Activated CD8-positive, alpha-beta memory T cell treated with anti-CD3 and anti-CD28 coated beads for 36 hours (primary cell): ENCODE measurements around the gene DMD. TPM values are rescaled to one million over a fixed set of nuclear protein-coding genes. Genes with fewer than 3 reads are reported as not detected.

Experiments used
- CTCF ChIA-PET: fragments of 350-600 bp; sonication (Branson Sonifier 250); formaldehyde crosslinking; loops from one replicate; lab custom pipeline; 2021; ENCODE audit warnings: antibody characterized with exemption; lab: Charles Lee
- POLR2A ChIA-PET: fragments of 350-600 bp; sonication (Branson Sonifier 250); formaldehyde crosslinking; loops from one replicate; lab custom pipeline; 2021; ENCODE audit warnings: antibody characterized with exemption; lab: Charles Lee
- total RNA-seq, 2 experiments: library from RNA; stranded (reverse); gene quantifications; one replicate each; pipeline ENCODE4 v1.2.3, GENCODE V29; 2021

Gene DMD
- total RNA-seq, 2 experiments from 2014 or later: 0.06 TPM; not detected in 1

DNA sequence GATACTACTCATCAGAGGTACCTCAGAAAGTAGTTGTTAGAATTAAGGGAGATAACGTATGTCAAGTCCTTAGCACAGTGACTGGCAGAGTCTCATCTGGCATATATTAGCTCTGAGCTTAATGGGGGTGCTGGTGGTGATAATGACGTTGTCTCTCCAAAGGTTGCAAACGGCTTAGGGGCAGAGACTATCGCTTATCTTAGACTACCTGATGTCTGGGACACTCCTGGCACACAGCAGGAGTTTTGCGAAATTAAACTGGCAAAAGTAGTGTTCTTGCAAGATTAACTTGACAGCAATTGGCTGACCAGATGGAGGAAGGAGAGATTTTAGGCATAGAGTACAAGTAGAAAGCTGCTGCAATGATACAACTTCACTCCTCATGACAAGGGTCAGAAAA, 1839.4 kb downstream of the DMD start:
- ChIA-PET CTCF (no interaction called here), POLR2A (no interaction called here)

DNA sequence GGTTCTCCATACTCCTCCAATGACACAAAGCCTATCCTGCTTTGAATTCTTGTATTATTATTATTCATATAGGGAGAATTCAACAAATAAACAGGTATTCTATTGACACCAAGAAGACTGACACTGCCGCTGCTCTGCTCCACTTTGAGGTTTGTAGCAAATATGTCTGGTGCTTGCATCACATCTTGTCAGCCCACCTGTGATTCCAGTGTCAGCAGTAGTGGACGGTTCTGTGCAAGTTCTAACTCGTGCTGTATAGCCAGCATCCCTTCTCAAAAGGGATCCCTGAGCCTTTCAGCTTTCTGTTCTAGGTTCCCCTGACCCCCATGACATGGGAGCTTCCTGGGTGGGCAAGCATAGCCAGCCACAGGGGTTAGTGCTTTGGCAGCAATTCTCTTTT, 1843.5 kb downstream of the DMD start:
- ChIA-PET CTCF (no interaction called here), POLR2A (no interaction called here)

DNA sequence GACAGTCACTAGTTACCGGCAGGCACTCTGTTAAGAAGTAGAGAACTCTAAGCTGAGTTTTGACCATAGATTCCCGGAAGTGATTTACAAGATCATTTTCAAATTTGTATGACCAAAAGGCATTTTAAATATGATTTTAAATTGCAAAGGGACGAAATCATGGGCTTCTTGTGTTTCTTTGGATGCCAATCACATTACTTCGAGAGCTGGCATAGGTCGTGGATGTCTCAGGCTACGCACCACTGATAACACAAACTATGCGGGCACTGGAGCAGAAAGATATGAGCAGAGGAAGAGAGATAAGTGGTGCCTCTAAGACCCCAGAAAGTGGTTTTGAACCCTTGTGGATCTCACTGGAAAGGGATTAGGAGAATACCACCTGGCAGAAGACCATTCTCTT, 1845.3 kb downstream of the DMD start:
- CTCF ChIA-PET: no interaction called here
- POLR2A ChIA-PET: no interaction called here

DNA sequence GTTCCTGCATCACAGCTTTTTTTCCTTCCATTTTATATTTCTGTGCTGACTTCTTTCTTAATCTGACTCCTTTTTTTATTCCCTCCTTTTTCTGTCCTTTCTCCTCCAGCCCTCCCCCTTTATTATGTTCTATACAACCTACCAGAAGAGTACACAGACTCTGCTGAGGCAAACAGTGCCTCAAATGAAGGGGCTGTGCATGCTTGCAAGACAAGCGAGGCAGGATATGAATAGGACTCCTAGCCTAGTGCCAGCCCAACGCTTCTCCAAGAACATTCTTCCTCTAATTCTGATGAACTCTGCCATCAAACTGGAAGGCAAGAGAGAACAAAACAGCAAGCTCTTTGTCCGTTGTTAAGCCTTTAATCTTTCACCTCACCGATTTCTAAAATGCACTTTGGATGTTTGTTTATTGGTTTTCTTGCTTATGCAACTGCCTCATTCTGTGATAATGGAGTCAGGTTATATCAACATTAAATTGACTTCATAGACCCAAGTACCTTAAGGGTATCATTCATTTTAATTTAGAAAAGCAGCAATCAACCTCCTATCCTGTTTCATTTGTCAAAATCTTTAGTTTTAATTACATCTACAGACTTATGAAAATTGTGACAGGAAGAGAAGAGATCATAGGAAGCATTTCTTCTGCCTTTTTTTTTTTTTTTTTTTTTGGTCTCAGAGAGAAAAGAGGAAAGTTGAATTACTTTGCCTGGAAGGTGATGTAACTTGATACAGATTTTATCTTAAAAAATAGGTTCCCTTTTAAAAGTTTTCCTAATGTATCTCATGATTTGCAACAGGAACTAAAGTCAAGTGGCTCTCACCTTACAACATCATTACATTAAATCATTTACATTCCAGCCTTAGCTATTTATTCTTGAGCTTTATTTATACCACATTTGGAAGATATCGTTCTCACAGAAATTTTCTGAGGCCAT, 1854.8 kb downstream of the DMD start:
- ChIA-PET POLR2A (no interaction called here), CTCF (no interaction called here)

DNA sequence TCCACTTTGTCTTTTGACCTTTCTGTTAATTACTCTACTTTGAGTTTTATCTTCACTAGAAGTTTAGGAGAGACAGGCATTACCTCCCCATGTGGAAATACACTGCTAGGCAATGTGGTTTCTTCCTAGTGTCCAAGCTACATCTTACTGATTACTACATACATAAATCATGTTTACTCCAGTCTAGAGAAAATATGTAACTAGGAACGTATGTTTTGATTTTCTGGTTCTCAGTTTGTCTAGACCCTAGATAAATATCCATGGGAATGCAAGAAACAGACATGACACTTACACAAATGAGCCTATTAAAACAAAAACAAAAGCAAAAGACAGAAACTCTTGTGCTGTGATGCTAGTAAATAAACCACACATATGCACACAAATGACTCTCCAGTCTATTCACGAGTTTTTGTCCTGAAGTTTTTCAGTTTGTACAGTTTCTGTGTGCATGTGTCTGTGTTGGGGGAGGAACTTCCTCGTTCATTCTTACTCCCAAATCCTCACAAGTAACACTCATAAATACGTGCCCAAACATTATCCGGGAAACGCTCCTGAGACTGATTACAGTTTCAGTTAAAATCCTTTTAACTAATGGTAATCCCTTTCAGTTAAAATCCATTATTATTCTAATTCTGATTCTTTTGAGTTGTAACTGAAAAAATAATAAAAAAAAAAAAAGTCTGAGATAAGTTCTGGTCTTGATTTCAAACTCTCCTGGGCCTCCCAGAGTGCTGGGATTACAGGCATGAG, 1856.0 kb downstream of the DMD start:
- ChIA-PET POLR2A (no interaction called here), CTCF (no interaction called here)

DNA sequence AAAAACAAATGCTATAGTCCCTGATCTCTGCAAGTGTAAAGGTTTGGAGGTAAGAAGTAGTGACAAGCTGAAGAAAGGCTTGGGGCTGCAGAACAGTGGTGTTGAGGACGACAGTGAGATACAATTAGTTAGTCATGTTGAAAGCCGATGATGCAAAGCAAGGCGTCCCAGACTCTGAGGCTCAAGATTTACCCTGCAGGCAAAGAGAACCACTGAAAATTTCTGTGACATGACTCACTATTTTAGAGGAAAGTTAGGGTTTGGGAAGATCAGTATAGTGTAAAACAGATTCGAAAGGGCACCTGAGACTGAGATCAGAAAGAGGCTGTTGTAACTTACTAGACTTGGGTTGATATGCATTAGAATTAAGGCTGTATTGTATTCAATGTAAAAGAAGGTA, 1858.3 kb downstream of the DMD start:
- ChIA-PET CTCF (no interaction called here), POLR2A (no interaction called here)

DNA sequence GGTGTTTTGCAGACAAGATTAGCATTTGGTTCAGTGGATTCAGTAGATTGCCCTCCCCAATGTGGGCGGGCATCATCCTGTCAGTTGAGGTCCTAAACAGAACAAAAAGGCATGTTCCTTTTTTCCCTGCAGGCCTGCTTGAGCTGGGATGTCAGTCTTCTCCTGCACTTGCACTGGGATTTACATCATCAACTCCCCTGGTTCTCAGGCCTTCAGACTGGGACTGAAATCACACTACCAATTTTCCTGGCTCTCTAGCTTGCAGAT, 1860.6 kb downstream of the DMD start:
- CTCF ChIA-PET: no interaction called here
- POLR2A ChIA-PET: no interaction called here

DNA sequence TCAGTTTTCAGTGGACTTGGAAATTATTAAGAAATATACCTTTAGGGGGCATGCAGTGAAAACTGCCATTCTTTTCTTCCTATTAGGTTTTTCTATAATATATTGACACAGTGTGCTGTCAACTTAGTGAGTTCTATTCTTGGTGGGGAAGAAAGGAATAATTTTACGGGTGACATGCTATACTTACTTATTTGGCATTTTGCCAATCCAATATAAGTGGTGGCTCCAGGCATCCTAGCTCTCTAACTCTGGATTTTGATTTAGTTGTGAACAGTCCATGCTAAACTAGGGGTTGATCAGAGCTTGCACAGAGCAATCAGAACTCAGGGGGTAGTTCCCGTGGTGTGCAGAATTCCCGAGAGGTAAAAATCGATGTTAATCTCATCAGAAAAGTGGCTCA, 1861.8 kb downstream of the DMD start:
- ChIA-PET POLR2A (no interaction called here), CTCF (no interaction called here)

DNA sequence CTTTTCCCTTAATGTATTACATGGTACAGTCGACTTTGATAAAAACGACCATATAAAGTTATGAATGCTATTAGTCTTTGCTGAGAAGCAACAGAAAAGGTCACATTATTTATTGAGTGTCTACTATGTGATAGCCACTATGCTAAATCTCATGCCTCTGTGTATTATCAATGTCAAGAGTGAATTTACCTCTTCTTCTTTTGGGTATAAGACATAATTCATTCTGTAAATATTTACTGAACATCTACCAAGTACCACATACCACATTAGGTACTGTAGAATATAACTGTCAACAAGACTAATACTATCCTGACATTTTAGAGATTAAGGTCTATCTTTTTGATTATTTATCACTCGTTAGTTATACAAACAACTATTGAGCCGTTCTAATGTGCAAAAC, 1870.8 kb downstream of the DMD start:
- ChIA-PET POLR2A (no interaction called here), CTCF (no interaction called here)

DNA sequence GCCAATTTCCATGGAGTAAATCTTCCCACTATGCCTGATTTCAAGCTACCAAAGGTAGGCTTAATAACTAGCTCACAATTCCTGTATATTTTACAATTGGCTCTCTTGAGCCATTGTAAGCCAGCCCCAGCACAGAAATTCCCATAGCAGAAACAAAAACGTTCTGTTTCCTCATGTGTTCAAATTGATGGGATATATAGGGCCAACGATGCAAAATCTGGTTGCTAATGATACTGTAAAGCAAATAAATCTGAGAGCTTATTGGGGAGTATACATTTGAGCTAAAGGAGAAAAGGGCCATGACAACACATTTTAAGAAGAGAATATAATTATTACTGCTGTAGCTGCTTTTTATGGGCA, 1872.4 kb downstream of the DMD start:
- ChIA-PET POLR2A (no interaction called here), CTCF (no interaction called here)

DNA sequence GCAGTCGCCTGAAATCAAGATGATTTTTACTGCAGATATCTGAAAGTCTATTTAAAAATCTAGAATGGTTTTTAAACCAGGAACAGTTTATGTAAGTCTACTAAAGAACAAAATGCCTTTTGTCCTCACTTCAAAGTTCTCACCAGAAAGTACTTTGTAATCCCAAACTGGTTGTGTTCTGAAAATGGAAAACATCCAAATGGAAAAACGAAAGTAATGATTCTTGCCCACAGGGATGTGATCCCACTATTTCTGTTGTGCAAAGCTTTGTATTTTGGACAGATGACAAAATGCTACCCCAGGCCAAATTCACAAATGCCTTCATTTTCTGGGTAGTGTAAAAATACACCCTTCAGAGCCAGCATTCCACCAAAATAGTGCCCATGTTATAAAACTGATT, 1874.0 kb downstream of the DMD start:
- POLR2A ChIA-PET: no interaction called here

DNA sequence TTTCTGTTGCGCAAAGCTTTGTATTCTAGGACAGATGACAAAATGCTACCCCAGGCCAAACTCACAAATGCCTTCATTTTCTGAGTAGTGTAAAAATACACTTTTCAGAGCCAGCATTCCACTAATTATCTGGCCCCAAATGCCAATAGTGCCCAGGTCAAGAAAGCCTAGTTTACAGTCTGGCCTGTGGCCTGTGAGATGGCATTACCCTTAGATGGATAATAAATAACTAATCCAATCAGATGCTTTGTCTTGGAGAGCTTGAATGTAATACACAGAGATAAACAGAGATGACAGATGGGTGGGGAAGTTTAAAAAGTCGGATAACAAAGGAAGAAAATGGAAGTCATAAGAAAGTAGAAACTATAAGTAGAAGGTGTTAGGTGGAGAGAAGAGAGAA, 1874.9 kb downstream of the DMD start:
- CTCF ChIA-PET: no interaction called here
- POLR2A ChIA-PET: no interaction called here

More for the DNA sequence above, 1874.0 kb downstream of the DMD start:
- CTCF ChIA-PET: no interaction called here

DNA sequence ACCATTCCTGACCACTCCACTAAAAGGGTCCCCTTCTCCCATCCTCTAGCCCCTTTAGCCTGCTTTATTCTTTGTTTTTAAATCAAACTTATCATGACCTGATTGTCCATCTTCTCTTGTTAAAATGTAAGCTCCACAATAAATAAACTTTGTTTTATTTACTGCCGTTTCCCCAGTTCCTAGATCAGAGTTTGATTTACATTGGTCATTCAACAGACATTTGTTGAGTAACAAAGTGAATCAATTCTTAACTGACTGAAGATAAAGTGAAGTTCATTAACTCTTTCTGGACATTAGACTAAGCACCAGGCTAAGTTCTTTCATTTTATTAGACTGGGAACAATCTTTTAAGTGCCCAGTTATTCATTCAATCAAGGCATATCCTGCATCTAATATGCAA, 1876.4 kb downstream of the DMD start:
- CTCF ChIA-PET: no interaction called here
- POLR2A ChIA-PET: no interaction called here

DNA sequence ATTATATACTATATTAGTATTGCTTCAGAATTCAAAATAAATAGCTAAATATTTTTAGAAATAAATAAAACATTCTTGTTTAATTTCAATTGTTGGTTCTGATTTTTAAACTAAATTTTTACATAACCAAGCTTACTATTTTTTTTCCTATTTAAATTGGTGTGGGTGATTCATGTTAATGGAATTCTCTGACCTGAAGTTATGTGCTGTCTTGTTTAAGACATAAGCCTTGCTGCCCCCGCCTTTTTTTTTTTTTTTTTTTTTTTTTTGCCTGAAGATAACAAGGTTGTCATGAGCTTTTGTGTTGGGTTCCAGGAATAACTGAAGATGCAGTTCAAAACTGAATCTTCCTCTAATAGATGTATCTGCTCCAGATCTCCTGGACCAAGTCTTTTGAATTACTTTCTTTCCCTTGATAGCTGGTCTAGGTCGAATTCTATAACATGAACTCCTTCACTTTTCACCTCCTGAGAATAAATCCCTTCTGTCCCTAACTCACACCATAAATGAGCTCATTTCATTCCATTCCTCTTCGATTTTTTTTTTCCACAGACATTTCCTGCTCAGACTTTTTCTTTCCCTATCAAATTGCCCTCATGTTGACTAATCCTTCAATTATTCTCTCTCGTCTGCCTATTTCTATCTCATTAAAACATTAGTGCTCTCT, 1878.1 kb downstream of the DMD start:
- ChIA-PET POLR2A (no interaction called here), CTCF (no interaction called here)

DNA sequence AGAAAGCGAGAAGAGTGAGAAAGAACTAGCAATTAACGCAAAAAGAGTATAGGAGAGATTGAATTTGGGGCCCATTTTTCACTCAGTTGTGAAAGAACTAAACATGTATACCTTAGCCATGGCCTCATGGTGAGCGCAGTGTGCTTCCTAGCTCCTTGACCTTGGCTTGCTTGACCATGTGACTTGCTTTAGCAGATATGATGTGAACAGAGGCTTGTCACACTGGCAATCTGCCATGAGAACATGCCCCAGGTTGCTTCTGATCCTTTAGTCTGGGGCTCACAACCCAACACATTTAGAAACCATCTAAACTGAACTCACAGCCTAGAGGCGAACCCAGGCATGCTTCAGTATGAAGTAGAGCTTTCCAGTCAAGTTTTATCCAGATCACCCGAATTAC, 1879.4 kb downstream of the DMD start:
- POLR2A ChIA-PET: no interaction called here

DNA sequence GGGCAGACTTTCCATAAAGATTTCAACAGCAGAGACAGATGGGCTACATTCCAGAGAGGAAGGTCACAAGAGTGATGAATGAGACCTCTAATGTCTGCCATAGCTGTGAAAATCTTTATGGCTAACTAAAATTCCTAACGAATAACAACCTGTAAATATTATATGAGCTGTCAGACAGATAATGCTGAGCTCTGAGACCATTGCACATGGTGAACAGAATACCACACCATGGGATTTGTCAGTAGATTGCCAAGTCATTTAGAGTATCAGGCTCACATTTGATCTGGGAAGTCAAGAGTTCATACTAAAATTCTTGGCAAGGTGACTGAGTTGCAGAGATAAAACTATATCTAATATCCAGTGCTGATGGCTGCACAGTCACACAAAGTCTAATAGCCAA, 1880.3 kb downstream of the DMD start:
- CTCF ChIA-PET: no interaction called here

More for the DNA sequence above, 1879.4 kb downstream of the DMD start:
- CTCF ChIA-PET: no interaction called here

DNA sequence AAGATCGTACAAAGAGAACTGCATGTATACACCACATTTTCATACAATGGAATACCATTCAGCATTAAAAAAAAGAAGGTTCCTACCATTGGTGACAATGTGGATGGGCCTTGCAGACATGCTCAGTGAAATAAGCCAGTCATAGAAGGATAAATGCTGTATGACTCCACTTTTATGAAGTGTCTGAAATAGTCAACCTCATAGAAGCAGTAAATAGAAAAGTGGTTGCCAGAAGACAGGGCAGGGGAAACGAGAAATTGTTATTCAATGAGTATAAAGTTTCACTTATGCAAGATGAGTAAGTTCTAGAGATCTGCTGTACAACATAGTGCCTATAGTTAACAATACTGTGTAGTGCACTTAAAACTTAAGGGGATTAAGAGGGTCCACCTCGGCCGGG, 1882.1 kb downstream of the DMD start:
- POLR2A ChIA-PET: interaction anchor here (0.6 kb wide), 1 partner anchor 377 kb away, joined by 3 read pairs; no protein-coding TSS in a partner anchor

More for the DNA sequence above, 1880.3 kb downstream of the DMD start:
- POLR2A ChIA-PET: no interaction called here

DNA sequence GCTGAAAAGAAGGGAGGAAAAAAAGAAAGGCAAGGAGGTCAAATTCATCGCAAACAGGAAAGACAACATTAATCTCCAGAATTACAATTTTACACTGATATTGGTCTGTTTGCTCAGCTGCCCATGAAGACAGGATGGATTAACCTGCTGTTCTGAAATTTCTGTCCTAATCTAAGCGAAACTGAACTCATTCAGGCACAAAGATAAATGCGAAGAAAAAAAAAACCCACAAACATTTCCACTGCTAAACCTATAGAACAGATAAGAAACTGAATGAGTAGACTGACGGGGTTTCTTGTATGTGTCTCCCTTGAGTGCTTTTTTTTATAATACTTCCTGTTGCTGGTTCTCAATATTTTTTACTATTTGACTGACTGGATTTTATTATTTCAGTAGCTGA, 1887.7 kb downstream of the DMD start:
- ChIA-PET POLR2A (no interaction called here), CTCF (no interaction called here)

More for the DNA sequence above, 1882.1 kb downstream of the DMD start:
- CTCF ChIA-PET: no interaction called here

DNA sequence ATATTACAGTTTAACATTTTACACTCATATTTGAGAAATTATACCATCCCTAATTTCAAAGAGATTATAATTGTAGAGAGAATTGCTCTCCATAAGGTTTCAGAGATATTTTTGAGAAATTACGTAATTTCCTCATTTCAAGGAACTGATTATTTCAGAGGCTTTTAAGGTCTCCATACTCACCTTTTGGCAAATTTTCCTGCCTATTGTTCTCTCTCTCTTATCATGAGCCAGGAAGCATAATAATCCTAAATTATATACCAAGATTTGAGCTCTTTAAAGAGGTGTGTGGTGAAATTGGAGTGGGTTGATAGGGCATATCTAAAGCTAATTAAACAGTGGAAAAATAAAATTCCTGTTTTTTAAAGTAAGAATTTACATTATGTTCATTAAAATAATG, 1890.6 kb downstream of the DMD start:
- ChIA-PET POLR2A (no interaction called here), CTCF (no interaction called here)

DNA sequence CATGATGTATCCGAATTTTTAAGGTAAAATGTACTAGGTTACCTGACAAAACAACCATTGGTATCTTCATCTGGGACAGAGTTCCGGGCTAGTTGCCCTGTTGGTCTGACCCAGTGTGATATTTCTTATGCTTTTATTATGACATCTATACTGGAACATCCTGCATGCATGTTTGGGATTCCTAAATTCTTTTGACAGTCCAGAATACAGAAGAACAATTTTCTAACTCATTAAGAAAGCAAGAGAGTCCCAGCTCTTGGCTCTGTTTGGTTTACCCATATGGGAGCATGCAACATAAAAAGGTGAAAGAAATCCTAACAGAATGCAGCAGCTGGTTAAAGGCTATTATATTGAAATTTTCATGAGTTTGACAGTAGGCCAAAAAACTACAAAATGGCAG, 1891.8 kb downstream of the DMD start:
- POLR2A ChIA-PET: no interaction called here
- CTCF ChIA-PET: no interaction called here

DNA sequence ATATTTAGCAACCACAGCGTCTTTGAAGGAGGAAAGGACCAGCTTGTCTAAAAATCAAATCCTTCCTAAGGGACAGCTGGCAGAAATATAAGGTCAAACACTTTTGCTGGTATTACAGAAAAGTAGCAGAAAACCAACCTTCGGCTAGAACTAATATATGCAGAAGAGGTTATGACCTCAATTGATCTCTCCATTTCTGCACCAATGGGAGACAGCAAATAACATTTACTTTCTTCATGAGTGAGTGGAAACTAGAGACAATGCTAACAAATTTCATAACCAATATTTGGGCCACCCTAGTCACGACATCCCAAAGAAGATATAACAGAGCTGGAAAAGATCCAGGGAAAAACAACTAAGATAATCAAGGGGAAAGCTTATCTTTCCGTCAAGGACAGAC, 1892.5 kb downstream of the DMD start:
- ChIA-PET POLR2A (no interaction called here), CTCF (no interaction called here)
